H9 (cell line): ENCODE measurements around the gene PAPOLA. TPM values are rescaled to one million over a fixed set of nuclear protein-coding genes. Genes with fewer than 3 reads are reported as not detected.

Experiments
- DNase-seq: peaks from one replicate; pipeline ENCODE4 v3.0.0-alpha.2; 2017
- H2AFZ ChIP-seq: one replicate; pipeline ENCODE4 v1.6.1; 2013; ENCODE audit warnings: mild to moderate bottlenecking, low read length, control low read depth, moderate library complexity
- H2AK5ac ChIP-seq: 2 replicates; pipeline ENCODE4 v1.6.1; 2013; ENCODE audit warnings: low read length, control low read depth, mixed read lengths; ENCODE audit not compliant: insufficient read length
- H2BK120ac ChIP-seq: one replicate; pipeline ENCODE4 v1.6.1; 2013; ENCODE audit warnings: low read depth, mild to moderate bottlenecking, low read length, control low read depth, inconsistent platforms; ENCODE audit not compliant: poor library complexity, severe bottlenecking
- H2BK12ac ChIP-seq: 2 replicates; pipeline ENCODE4 v1.6.1; 2013; ENCODE audit warnings: low read length, control low read depth, mixed read lengths, low read depth; ENCODE audit not compliant: insufficient read length
- H2BK15ac ChIP-seq: 2 replicates; pipeline ENCODE4 v1.6.1; 2013; ENCODE audit warnings: low read depth, low read length, control low read depth
- H2BK20ac ChIP-seq: one replicate; pipeline ENCODE4 v1.6.1; 2013; ENCODE audit warnings: low read depth, mild to moderate bottlenecking, low read length, control low read depth, inconsistent platforms; ENCODE audit not compliant: poor library complexity, severe bottlenecking
- H2BK5ac ChIP-seq: 2 replicates; pipeline ENCODE4 v1.6.1; 2013; ENCODE audit warnings: low read length, control low read depth, mixed read lengths; ENCODE audit not compliant: insufficient read length
- H3K14ac ChIP-seq: 2 replicates; pipeline ENCODE4 v1.6.1; 2013; ENCODE audit warnings: low read length, control low read depth; ENCODE audit not compliant: insufficient read depth
- H3K18ac ChIP-seq: 2 replicates; pipeline ENCODE4 v1.6.1; 2013; ENCODE audit warnings: low read depth, mild to moderate bottlenecking, mixed read lengths, low read length, control low read depth; ENCODE audit not compliant: insufficient read length
- H3K23ac ChIP-seq: 2 replicates; pipeline ENCODE4 v1.6.1; 2013; ENCODE audit warnings: low read length, control low read depth, mixed read lengths, low read depth; ENCODE audit not compliant: insufficient read length
- H3K23me2 ChIP-seq: 2 replicates; pipeline ENCODE4 v1.6.1; 2013; ENCODE audit warnings: low read depth, mild to moderate bottlenecking, mixed read lengths, low read length, control low read depth; ENCODE audit not compliant: insufficient read length, poor library complexity, severe bottlenecking
- H3K27ac ChIP-seq: 2 replicates; pipeline ENCODE4 v1.5.1; 2013; ENCODE audit warnings: low read length, control low read depth, mixed read lengths, low read depth; ENCODE audit not compliant: insufficient read length
- H3K27me3 ChIP-seq: 2 replicates; pipeline ENCODE4 v1.6.1; 2013; ENCODE audit warnings: low read length, control low read depth, inconsistent platforms; ENCODE audit not compliant: insufficient read depth
- H3K4ac ChIP-seq: 2 replicates; pipeline ENCODE4 v1.6.1; 2013; ENCODE audit warnings: low read depth, mild to moderate bottlenecking, control low read depth, inconsistent platforms, low read length, moderate library complexity
- H3K4me1 ChIP-seq: 2 replicates; pipeline ENCODE4 v1.6.1; 2013; ENCODE audit warnings: low read length, control low read depth, inconsistent platforms; ENCODE audit not compliant: insufficient read depth
- H3K4me2 ChIP-seq: 2 replicates; pipeline ENCODE4 v1.6.1; 2013; ENCODE audit warnings: low read length, control low read depth, mixed read lengths; ENCODE audit not compliant: insufficient read length, insufficient read depth
- H3K56ac ChIP-seq: 2 replicates; pipeline ENCODE4 v1.6.1; 2013; ENCODE audit warnings: low read depth, mild to moderate bottlenecking, mixed read lengths, low read length, control low read depth; ENCODE audit not compliant: insufficient read length
- H3K79me1 ChIP-seq: 2 replicates; pipeline ENCODE4 v1.6.1; 2013; ENCODE audit warnings: low read depth, mild to moderate bottlenecking, moderate library complexity, low read length, control low read depth, inconsistent platforms; ENCODE audit not compliant: insufficient read depth, poor library complexity, severe bottlenecking
- H3K79me2 ChIP-seq: 2 replicates; pipeline ENCODE4 v1.6.1; 2013; ENCODE audit warnings: low read length, control low read depth, inconsistent platforms; ENCODE audit not compliant: insufficient read depth
- H3K9ac ChIP-seq: 2 replicates; pipeline ENCODE4 v1.6.1; 2013; ENCODE audit warnings: low read length, control low read depth, mixed read lengths; ENCODE audit not compliant: insufficient read length; ENCODE audit errors: extremely low read depth
- H3K9me3 ChIP-seq: one replicate; pipeline ENCODE4 v1.6.1; 2013; ENCODE audit warnings: low read depth, low read length, inconsistent platforms; ENCODE audit not compliant: control insufficient read depth
- H3T11ph ChIP-seq: one replicate; pipeline ENCODE4 v1.6.1; 2013; ENCODE audit warnings: mild to moderate bottlenecking, low read length, control low read depth, inconsistent platforms
- H4K20me1 ChIP-seq: one replicate; pipeline ENCODE4 v1.6.1; 2013; ENCODE audit not compliant: control insufficient read depth, insufficient read length, insufficient read depth
- H4K5ac ChIP-seq: 2 replicates; pipeline ENCODE4 v1.6.1; 2013; ENCODE audit warnings: low read depth, mild to moderate bottlenecking, mixed read lengths, low read length, control low read depth; ENCODE audit not compliant: insufficient read length
- H4K8ac ChIP-seq: replicated peaks from 2 replicates; pipeline ENCODE4 v1.6.1; 2013; ENCODE audit warnings: low read length, control low read depth, mixed read lengths, low read depth; ENCODE audit not compliant: insufficient read length
- H4K91ac ChIP-seq: 2 replicates; pipeline ENCODE4 v1.6.1; 2013; ENCODE audit warnings: low read depth, mild to moderate bottlenecking, moderate library complexity, mixed read lengths, low read length, control low read depth; ENCODE audit not compliant: insufficient read length
- H3K27ac Mint-ChIP-seq, 3 experiments: 2 replicates in 2 of 3; 3 replicates in 1 of 3; pipeline ENCODE4 v1.8.0; 2020 to 2021; ENCODE audit warnings: mixed read lengths in 3 of 3, mild to moderate bottlenecking in 1 of 3, moderate library complexity in 1 of 3
- H3K27me3 Mint-ChIP-seq: 2 replicates; pipeline ENCODE4 v1.8.0; 2021; ENCODE audit warnings: low read depth, mild to moderate bottlenecking, moderate library complexity, mixed read lengths
- H3K36me3 Mint-ChIP-seq, 3 experiments: 2 replicates in 2 of 3; 3 replicates in 1 of 3; pipeline ENCODE4 v1.8.0; 2020 to 2021; ENCODE audit warnings: low read depth in 3 of 3, mixed read lengths in 3 of 3; ENCODE audit not compliant: insufficient read depth in 1 of 3
- H3K4me1 Mint-ChIP-seq, 2 experiments: 2 replicates each; pipeline ENCODE4 v1.8.0; 2020; ENCODE audit warnings: mixed read lengths in 2 of 2
- H3K4me3 Mint-ChIP-seq, 2 experiments: 2 replicates in 1 of 2; 3 replicates in 1 of 2; pipeline ENCODE4 v1.8.0; 2020 to 2021; ENCODE audit warnings: mild to moderate bottlenecking in 2 of 2, mixed read lengths in 2 of 2, moderate library complexity in 1 of 2
- H3K9me3 Mint-ChIP-seq, 2 experiments: 2 replicates in 1 of 2; 3 replicates in 1 of 2; pipeline ENCODE4 v1.8.0; 2020; ENCODE audit warnings: mild to moderate bottlenecking in 2 of 2, mixed read lengths in 2 of 2, moderate library complexity in 1 of 2
- WGBS: extraction: QIAGEN DNeasy Blood & Tissue Kit; methylation state at CpG from one replicate; pipeline ENCODE4 v1.1.7; 2013; ENCODE audit warnings: missing lambda C conversion rate, low lambda C conversion rate, mixed read lengths; ENCODE audit not compliant: insufficient read length; ENCODE audit errors: extremely low coverage; 5-methylcytosine and 5-hydroxymethylcytosine counted together
- total RNA-seq: library from RNA; stranded (reverse); gene quantifications from 2 replicates; pipeline ENCODE4 v1.2.1, GENCODE V29; 2021
- TF ChIP-seq, protein P1 (sequence below): fragments of 200-600 bp; sonication (generic); conservative IDR thresholded peaks from 3 replicates; pipeline ENCODE4 v1.8.0; 2021; ENCODE audit warnings: antibody characterized with exemption, mild to moderate bottlenecking

The PAPOLA gene
- total RNA-seq, 1 experiment from 2014 or later, result 188 TPM

DNA sequence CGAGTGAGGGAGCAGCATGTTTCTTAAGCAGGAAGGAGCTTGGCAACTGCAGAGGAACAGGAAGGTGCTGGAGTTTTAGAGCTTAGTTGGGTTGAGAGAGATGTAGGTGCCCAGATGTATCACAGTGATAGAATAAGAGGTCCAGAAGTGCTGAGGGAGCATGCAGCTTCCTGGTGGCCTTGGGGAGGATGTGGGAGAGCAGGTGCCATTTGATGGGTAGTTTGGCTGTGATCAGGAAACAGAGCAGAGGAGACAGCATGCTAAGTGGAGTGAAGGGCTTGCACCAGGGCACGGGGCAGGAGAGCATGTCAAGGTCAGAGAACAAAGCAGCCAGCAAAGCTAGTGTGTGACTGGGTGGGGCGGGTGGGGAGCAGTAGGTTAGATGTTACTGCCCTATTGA is 74.8 kb downstream of the PAPOLA start:
- H3T11ph ChIP-seq, result no peak overlapping the region
- DNase-seq, result no peak
- no peaks in the 10 kb centered on the region for H3K23me2 ChIP-seq
- no peak overlapping the region for H3K14ac ChIP-seq
- H2AK5ac ChIP-seq, result no peak overlapping the region
- Mint-ChIP-seq H3K27ac (peak overlapping the region in 2 of 3 experiments; percentile 2 to 39; a peak in 1 of 7 replicates), H3K4me3 (no peak overlapping the region), H3K9me3 (no peaks in the 10 kb centered on the region), H3K4me1 (peaks cover 25 to 37% of the 10 kb centered on the region in 2 experiments), H3K27me3 (no peaks in the 10 kb centered on the region; the same call in 1 of the 2 replicates), H3K36me3 (peaks cover 0 to 2% (median 0%) of the 10 kb centered on the region in 3 experiments; a peak in 2 of 7 replicates)
- no peak overlapping the region for H3K9ac ChIP-seq
- TF ChIP-seq, protein P1, sequence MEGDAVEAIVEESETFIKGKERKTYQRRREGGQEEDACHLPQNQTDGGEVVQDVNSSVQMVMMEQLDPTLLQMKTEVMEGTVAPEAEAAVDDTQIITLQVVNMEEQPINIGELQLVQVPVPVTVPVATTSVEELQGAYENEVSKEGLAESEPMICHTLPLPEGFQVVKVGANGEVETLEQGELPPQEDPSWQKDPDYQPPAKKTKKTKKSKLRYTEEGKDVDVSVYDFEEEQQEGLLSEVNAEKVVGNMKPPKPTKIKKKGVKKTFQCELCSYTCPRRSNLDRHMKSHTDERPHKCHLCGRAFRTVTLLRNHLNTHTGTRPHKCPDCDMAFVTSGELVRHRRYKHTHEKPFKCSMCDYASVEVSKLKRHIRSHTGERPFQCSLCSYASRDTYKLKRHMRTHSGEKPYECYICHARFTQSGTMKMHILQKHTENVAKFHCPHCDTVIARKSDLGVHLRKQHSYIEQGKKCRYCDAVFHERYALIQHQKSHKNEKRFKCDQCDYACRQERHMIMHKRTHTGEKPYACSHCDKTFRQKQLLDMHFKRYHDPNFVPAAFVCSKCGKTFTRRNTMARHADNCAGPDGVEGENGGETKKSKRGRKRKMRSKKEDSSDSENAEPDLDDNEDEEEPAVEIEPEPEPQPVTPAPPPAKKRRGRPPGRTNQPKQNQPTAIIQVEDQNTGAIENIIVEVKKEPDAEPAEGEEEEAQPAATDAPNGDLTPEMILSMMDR, result no peak
- H3K4me1 ChIP-seq, result peaks cover 6% of the 10 kb centered on the region; the same call in 1 of the 2 replicates
- H4K5ac ChIP-seq, result no peak overlapping the region
- WGBS, result no CpG with 5 or more reads among the region's 3 CpGs
- no peaks in the 10 kb centered on the region for H3K9me3 ChIP-seq
- H2BK15ac ChIP-seq, result no peak overlapping the region
- H3K23ac ChIP-seq, result no peak overlapping the region
- H3K79me2 ChIP-seq, result no peaks in the 10 kb centered on the region
- no peak overlapping the region for H4K91ac ChIP-seq
- no peak overlapping the region for H4K8ac ChIP-seq
- no peak overlapping the region for H3K18ac ChIP-seq
- H2AFZ ChIP-seq, result no peak overlapping the region
- H4K20me1 ChIP-seq, result no peaks in the 10 kb centered on the region
- H3K4me2 ChIP-seq, result no peak overlapping the region
- no peak overlapping the region for H2BK120ac ChIP-seq
- H3K56ac ChIP-seq, result no peak overlapping the region
- no peaks in the 10 kb centered on the region for H3K79me1 ChIP-seq
- no peak overlapping the region for H2BK12ac ChIP-seq
- no peak overlapping the region for H2BK20ac ChIP-seq
- H3K27ac ChIP-seq, result no peak overlapping the region
- H3K4ac ChIP-seq, result no peak overlapping the region
- no peaks in the 10 kb centered on the region for H3K27me3 ChIP-seq
- H2BK5ac ChIP-seq, result no peak overlapping the region
